SK-N-SH (cell line): Measurements from ENCODE around the gene BCL11A.

Experiments used
- CTCF ChIP-seq: fragments of 200-600 bp; sonication (generic); IDR thresholded peaks from 2 replicates; pipeline ENCODE4 v1.6.1; 2017; ENCODE audit warnings: antibody characterized with exemption, mild to moderate bottlenecking, moderate library complexity
- EZH2phosphoT487 ChIP-seq: fragments of 200-600 bp; sonication (generic); IDR thresholded peaks from 2 replicates; pipeline ENCODE4 v1.6.1; 2017; ENCODE audit warnings: low read depth, mixed run types, mild to moderate bottlenecking, antibody characterized with exemption, moderate library complexity, borderline replicate concordance
- JUND ChIP-seq: IDR thresholded peaks from 2 replicates; pipeline ENCODE4 v1.4.0; 2012
- NFIC ChIP-seq: IDR thresholded peaks from 2 replicates; pipeline ENCODE4 v1.4.0; 2012; ENCODE audit warnings: borderline replicate concordance
- RAD21 ChIP-seq: IDR thresholded peaks from 2 replicates; pipeline ENCODE4 v1.6.1; 2012; ENCODE audit warnings: mild to moderate bottlenecking, low read length
- RFX5 ChIP-seq: IDR thresholded peaks from 2 replicates; pipeline ENCODE4 v1.6.1; 2012; ENCODE audit warnings: mild to moderate bottlenecking, improper control_type of control experiment, low read length
- YY1 ChIP-seq: IDR thresholded peaks from 2 replicates; pipeline ENCODE4 v1.4.0; 2012; ENCODE audit warnings: low read depth, mild to moderate bottlenecking

GRCh38 chr2:60556576-60557485 lies 3.4 kb upstream of the BCL11A start:
- no peak for TF ChIP-seq RAD21
- 0 out of 2 replicates have a peak, but pooled peaks have one; percentile 62 for TF ChIP-seq EZH2phosphoT487
- no peak for TF ChIP-seq YY1
- no peak for TF ChIP-seq CTCF
- no peak for TF ChIP-seq NFIC
- TF ChIP-seq JUND, result no peak
- no peak for TF ChIP-seq RFX5
